ENCODE results near the gene SMAP2.

DNA sequence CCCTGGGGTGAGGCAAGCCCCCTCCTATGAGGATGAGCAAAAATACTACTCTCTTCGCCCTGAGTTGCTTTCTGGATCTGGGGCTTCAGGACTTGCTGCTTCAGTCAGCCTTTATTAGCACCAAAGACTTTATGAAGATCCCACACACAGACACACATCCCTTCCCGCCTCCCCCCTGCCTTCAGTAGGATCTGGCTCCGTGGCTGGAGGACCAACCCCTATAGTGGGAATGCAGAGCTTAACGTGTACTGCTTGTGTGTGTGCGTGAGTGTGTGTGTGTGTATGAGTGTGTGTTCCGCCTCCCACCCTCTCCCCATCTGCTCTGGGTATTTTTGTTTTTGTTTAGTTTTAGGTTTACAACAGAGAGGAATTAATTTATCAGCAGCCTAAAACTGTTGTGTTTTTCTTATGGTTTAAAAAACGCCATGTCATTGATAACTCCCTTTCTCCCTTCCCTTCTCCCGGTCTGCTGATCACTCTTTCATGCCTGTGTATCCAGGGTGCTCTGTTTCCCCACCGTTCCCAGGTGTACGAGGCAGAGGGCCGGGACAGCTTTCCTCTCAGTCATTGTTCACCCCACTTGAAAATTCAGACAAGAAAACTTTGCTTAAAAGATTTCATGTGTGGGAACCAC lies 49.2 kb downstream of the SMAP2 start:
- TF ChIP-seq, protein P1, sequence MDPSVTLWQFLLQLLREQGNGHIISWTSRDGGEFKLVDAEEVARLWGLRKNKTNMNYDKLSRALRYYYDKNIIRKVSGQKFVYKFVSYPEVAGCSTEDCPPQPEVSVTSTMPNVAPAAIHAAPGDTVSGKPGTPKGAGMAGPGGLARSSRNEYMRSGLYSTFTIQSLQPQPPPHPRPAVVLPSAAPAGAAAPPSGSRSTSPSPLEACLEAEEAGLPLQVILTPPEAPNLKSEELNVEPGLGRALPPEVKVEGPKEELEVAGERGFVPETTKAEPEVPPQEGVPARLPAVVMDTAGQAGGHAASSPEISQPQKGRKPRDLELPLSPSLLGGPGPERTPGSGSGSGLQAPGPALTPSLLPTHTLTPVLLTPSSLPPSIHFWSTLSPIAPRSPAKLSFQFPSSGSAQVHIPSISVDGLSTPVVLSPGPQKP (IDR thresholded peaks at IDR 0.05; ENCODE audit: borderline replicate concordance, low read depth, low read length): no peak
- no peak for TF ChIP-seq MAZ (IDR thresholded peaks at IDR 0.05; ENCODE audit: borderline replicate concordance, low read depth, low read length)
- no peak for TF ChIP-seq NFE2L2 (IDR thresholded peaks at IDR 0.05; ENCODE audit: low read depth, low read length)

Measured in IMR-90 (cell line).